NCI-H510A treated with DMSO at 0.1 percent for 48 hours (cell line): ENCODE results near the gene MT1B.

ENCODE experiments used
- DNase-seq: peaks from one replicate; lab custom pipeline; 2025; lab: John Stamatoyannopoulos, UW

Gene MT1B

GRCh38 chr16:56651586-56651985 lies at the start of gene MT1B:
Gene MT1B (plus strand): TSS chr16:56651886. CDS start chr16:56651954, 68 bp downstream.
- no peak for DNase-seq

- peak; percentile 43 for DNase-seq
Measured at GRCh38 chr16:56603589-56603988, 48.1 kb upstream of the MT1B start.

- DNase-seq: no peak
Measured at GRCh38 chr16:56604966-56605365, 46.7 kb upstream of the MT1B start.

GRCh38 chr16:56605475-56605874 lies 46.2 kb upstream of the MT1B start:
- DNase-seq: no peak

GRCh38 chr16:56606071-56606475 lies 45.6 kb upstream of the MT1B start:
- DNase-seq: no peak

DNA sequence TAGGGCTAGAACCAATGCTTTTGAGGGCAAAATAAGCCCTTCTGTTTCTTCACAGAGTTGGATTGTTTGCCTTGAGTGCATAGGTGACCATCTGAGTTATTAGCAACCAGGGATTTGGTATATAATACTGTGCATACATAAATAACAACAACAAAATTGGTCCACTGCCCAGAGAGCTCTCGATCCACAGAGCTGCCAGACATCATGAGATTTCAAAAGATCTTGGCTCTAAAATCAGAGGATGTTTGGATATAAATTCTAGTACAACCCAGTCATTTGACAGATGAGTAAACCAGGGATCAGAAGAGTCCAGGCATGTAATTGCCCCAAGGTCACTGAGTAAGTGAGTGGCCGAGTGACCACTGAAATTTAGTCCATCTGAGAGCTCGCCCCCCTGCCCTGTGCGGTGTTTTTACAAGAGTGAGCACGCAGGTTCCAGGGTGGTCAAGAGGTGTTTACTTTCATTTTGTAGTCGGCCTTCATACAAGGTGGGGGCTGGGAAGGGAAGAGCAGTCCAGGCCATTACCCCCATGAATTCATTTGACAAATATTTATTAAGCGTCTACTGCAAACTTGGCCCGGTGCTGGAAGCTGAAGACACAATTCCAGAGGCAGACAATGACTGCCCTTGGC lies 45.1 kb upstream of the MT1B start:
- DNase-seq: no peak

DNA sequence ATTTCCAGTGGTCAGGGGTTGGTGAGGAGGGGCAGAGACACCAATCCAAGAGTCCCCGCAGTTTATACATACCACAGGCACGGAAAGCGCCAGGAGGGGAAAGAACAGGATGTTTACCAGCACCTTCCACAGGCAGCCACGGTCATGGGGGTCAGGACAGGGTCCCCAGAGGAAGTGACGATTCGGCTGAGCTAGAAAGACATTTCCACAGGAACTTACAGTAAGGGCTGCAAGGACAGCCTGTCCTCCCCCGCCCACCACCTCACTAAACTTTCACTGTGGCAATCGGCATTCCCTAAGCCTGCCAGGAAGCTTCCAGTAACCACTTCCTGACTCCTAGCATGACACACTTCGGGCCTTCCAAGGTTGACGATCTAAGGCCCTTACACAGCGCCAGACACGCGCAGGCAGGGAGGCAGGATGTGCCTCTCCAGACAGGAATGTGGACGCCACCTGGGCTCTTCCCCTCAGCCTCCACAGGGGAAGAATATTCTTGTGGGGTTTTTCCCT lies 44.5 kb upstream of the MT1B start:
- peak; percentile 6 for DNase-seq

DNA sequence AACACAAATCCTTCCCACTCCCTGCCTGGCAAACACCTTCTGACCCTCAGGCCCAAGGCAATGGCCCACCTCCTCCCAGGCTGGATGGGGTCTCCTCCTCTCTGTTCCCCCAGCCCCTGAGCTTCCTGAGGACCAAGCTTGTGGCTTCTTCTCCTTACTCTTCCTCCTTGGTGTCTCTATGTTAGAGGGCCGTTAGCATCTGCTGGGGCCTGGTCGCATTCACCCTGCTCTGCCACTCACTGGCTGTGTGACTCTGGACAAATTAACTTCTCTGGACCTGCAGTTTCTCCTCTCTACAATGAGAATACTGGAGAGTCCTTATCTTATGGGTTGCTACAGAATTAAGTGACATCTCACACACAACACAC lies 44.0 kb upstream of the MT1B start:
- no peak for DNase-seq

GRCh38 chr16:56608043-56608875 lies 43.4 kb upstream of the MT1B start, which contains the start of gene MT2A:
Gene MT2A (plus strand): TSS chr16:56608584. CDS start chr16:56608656, 72 bp downstream.
- DNase-seq: peak; percentile 92

GRCh38 chr16:56608876-56609462 lies 42.7 kb upstream of the MT1B start:
- no peak for DNase-seq

- peak; percentile 52 for DNase-seq
Measured at GRCh38 chr16:56609463-56609921, 42.2 kb upstream of the MT1B start.

- no peak for DNase-seq
Measured at GRCh38 chr16:56610017-56610608, 41.6 kb upstream of the MT1B start.

GRCh38 chr16:56610609-56611111 lies 41.0 kb upstream of the MT1B start:
- DNase-seq: no peak

- no peak for DNase-seq
Measured at GRCh38 chr16:56611281-56611833, 40.3 kb upstream of the MT1B start.

- DNase-seq: no peak
Measured at GRCh38 chr16:56613706-56614105, 38.0 kb upstream of the MT1B start.

DNA sequence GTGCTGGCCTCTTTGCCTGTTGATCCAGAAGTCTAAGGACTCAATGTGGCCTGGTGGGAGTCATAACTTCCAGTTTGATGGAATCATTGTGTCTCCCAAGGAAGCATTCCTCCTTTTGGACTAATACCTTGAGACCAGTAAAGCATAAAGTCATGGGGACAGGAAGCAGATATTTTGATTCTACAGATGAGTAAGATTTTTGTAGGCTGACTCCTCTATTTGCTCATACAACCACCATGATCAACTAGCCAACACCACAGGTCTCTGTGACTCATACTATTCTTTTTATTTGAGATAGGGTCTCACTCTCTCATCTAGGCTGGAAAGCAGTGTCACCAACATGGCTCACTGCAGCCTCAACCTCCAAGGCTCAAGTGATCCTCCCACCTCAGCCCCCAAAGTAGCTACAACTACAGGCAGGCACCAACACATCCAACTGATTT lies 37.1 kb upstream of the MT1B start:
- no peak for DNase-seq

DNA sequence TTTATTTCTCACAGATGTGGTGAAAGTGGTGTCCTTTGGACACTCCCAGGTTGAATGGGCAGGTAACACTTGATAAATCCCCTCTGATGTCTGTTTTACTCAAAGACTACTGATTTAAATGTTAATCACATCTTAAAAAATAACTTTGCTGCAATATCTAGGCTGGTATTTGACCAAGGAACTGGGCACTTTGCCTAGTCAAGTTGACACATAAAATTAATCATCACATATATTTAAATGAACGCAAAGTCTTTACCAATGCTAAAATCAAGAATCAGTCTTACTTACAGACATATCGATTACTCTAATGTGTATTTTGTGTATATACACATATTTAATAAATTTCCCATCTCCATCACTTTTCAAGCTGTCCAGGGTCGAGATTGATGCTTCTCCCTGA lies 36.3 kb upstream of the MT1B start:
- no peak for DNase-seq

- no peak for DNase-seq
Measured at GRCh38 chr16:56616608-56617211, 35.0 kb upstream of the MT1B start.

DNA sequence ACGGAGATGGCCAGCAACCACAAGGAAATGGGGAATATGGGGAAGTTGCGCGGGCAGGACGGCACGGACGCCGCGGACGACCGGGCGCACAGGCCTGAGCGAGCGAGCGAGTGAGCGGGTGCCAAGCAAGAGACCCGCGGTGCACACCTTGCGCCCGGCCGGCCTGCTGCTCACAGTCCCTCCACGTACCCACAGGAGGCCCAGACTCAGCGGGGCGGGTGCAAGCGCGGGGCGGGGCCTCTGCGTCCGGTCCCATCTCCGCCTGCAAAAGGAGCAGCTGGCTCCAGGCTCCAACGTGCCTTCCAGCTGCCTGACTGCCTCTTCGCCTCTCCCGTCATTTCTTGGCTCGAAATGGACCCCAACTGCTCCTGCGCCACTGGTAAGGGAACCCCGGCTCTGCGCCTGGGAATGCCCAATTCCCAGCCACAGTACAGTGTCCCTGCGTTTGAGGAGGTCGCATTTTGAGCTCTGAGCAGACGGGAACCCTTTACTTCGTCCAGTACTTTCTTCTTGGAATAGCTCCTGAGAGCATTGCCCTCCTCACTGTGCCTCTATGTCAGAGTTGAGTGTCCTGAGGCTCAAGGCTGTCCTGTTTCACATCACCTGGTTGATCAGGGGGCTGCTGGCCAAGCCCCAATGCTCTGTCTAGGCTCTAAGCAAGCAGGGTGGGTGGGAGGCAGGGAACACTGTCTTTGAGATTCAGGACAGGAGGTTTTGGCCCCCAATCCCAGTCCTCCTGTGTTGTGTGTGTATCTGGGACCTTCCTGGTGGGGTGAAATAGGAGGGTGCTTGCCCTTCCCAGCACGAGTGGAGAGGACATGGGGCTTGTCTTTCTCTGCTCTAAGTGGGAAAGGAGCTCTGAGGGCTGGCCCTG lies 34.2 kb upstream of the MT1B start:
- no peak for DNase-seq

DNA sequence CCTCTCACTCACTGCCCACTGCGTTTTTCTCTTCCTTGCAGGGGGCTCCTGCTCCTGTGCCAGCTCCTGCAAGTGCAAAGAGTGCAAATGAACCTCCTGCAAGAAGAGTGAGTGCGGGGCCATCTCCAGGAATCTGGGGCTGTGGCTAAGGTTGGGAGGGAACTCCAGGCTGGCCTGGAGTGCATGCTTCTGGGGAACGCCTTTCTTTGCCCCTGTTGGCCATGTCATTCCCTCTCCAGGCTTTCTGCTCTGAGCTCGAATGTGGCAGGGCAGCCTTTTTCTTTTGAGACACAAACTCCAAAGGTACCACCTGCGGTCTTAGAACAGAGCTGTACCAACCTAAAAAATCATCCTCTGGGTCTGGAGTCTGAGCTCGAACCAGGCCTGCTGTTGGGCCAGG lies 33.5 kb upstream of the MT1B start:
- no peak for DNase-seq
